CD4-positive, alpha-beta T cell (primary cell): ENCODE results near the gene WDFY4. TPM values are rescaled to one million over a fixed set of nuclear protein-coding genes. Genes with fewer than 3 reads are reported as not detected.

Source experiments
- ATAC-seq: fragments of 200-7000 bp; cut with Tn5 transposase; one replicate; pipeline ENCODE4 v1.10.0; 2022; ENCODE audit warnings: mild to moderate bottlenecking; ENCODE audit not compliant: poor library complexity
- CTCF ChIA-PET: fragments of 350-600 bp; sonication (Branson Sonifier 250); formaldehyde crosslinking; loops from one replicate; lab custom pipeline; 2021; ENCODE audit warnings: antibody characterized with exemption, inconsistent platforms; lab: Charles Lee
- POLR2A ChIA-PET: fragments of 350-600 bp; sonication (Branson Sonifier 250); formaldehyde crosslinking; loops from one replicate; lab custom pipeline; 2021; ENCODE audit warnings: antibody characterized with exemption, inconsistent platforms; lab: Charles Lee
- DNase-seq, 14 experiments: peaks; one replicate each; pipeline ENCODE4 v3.0.0-alpha.2; 2013 to 2020; ENCODE audit warnings: mixed read lengths in 2 of 14
- H3K27ac ChIP-seq, 2 donors: one replicate each; pipeline versions ENCODE4 v1.5.1 to v1.7.0; 2013; ENCODE audit warnings: low read length in 2 of 2, low read depth in 1 of 2, mild to moderate bottlenecking in 1 of 2
- H3K27me3 ChIP-seq, 2 experiments: 1 replicate in 1 of 2; 2 replicates in 1 of 2; pipeline versions ENCODE4 v1.6.1 to v1.7.0; 2013; ENCODE audit warnings: low read length in 2 of 2, control low read depth in 1 of 2, mild to moderate bottlenecking in 1 of 2, moderate library complexity in 1 of 2; ENCODE audit not compliant: insufficient read depth in 2 of 2, control insufficient read depth in 1 of 2
- H3K36me3 ChIP-seq: one replicate; pipeline ENCODE4 v1.6.1; 2013; ENCODE audit warnings: low read length, control low read depth; ENCODE audit not compliant: insufficient read depth
- H3K4me1 ChIP-seq: one replicate; pipeline ENCODE4 v1.6.1; 2013; ENCODE audit warnings: low read length, control low read depth; ENCODE audit not compliant: insufficient read depth
- H3K4me3 ChIP-seq: one replicate; pipeline ENCODE4 v1.5.1; 2013; ENCODE audit warnings: mild to moderate bottlenecking, low read length, moderate library complexity
- H3K9me3 ChIP-seq, 2 experiments: 1 replicate in 1 of 2; 2 replicates in 1 of 2; pipeline versions ENCODE4 v1.6.1 to v1.7.0; 2013; ENCODE audit warnings: low read length in 2 of 2, mild to moderate bottlenecking in 2 of 2, control low read depth in 1 of 2, moderate library complexity in 1 of 2; ENCODE audit not compliant: control insufficient read depth in 1 of 2, insufficient read depth in 1 of 2
- H3K27ac Mint-ChIP-seq: one replicate; pipeline ENCODE4 v1.8.0; 2020; ENCODE audit warnings: mixed read lengths
- H3K27me3 Mint-ChIP-seq: one replicate; pipeline ENCODE4 v1.8.0; 2021; ENCODE audit warnings: mixed read lengths
- H3K36me3 Mint-ChIP-seq: one replicate; pipeline ENCODE4 v1.8.0; 2021; ENCODE audit warnings: low read depth, mixed read lengths
- H3K4me1 Mint-ChIP-seq: one replicate; pipeline ENCODE4 v1.8.0; 2021; ENCODE audit warnings: low read depth, mixed read lengths
- H3K4me3 Mint-ChIP-seq: one replicate; pipeline ENCODE4 v1.8.0; 2020; ENCODE audit warnings: mild to moderate bottlenecking, mixed read lengths
- H3K9me3 Mint-ChIP-seq: one replicate; pipeline ENCODE4 v1.8.0; 2020; ENCODE audit warnings: mixed read lengths
- CTCF ChIP-seq: fragments of 200-600 bp; IDR thresholded peaks from one replicate; pipeline ENCODE4 v1.8.0; 2022; ENCODE audit warnings: antibody characterized with exemption, mild to moderate bottlenecking
- intact Hi-C, 2 experiments: fragments of 100-400 bp; cut with DNase I in 1 of 2; cut with micrococcal nuclease in 1 of 2; formaldehyde crosslinking; loops; one replicate each; pipeline versions ENCODE4 v1.15.1 to v1.9.0; 2023 to 2025; cut with DNase I, micrococcal nuclease
- total RNA-seq, 174 experiments: library from RNA in 2 of 174; stranded (reverse) in 2 of 174; gene quantifications; one replicate each; pipeline ENCODE4 v1.2.3 and lab custom pipeline; 2021 to 2026

Gene WDFY4
- total RNA-seq, 2 experiments from 2014 or later, result 1.3 to 2.5 TPM

DNA sequence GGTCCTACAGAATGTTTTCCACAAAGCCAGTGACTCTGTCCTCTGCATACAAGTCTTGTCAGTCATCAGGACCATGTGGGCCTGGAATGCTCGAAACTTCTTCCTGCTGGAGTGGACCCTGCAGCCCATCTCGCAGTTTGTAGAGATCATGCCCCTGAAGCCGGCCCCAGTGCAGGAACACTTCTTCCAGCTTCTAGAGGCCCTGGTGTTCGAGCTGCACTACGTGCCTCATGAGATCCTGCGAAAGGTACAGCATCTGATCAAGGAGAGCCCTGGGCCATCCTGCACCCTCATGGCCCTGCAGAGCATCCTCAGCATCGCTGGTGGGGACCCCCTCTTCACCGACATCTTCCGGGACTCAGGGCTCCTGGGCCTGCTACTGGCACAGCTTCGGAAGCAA, 46.5 kb downstream of the WDFY4 start:
- ATAC-seq, result no peak
- TF ChIP-seq CTCF, result no peak
- H3K27ac ChIP-seq, result no peak overlapping the region
- H3K4me3 Mint-ChIP-seq, result no peak overlapping the region
- peaks cover 0 to 6% of the 10 kb centered on the region in 2 experiments for H3K9me3 ChIP-seq
- intact Hi-C loops, result no loop called here
- H3K4me1 ChIP-seq, result no peaks in the 10 kb centered on the region
- H3K27me3 ChIP-seq, result no peaks in the 10 kb centered on the region
- no peaks in the 10 kb centered on the region for H3K9me3 Mint-ChIP-seq
- CTCF ChIA-PET, result no interaction called here
- POLR2A ChIA-PET, result no interaction called here
- no peaks in the 10 kb centered on the region for H3K36me3 ChIP-seq
- no peak overlapping the region for H3K27ac Mint-ChIP-seq
- no peaks in the 10 kb centered on the region for H3K36me3 Mint-ChIP-seq
- H3K27me3 Mint-ChIP-seq, result no peaks in the 10 kb centered on the region
- H3K4me1 Mint-ChIP-seq, result no peaks in the 10 kb centered on the region
- H3K4me3 ChIP-seq, result no peak overlapping the region
- no peak for DNase-seq

GRCh38 chr10:48731654-48732053, 47.0 kb downstream of the WDFY4 start:
- no peak for DNase-seq
- no peak overlapping the region for H3K27ac Mint-ChIP-seq
- no peak overlapping the region for H3K4me3 Mint-ChIP-seq
- Histone ChIP-seq H3K27ac (no peak overlapping the region), H3K4me3 (no peak overlapping the region), H3K4me1 (no peaks in the 10 kb centered on the region), H3K36me3 (no peaks in the 10 kb centered on the region), H3K9me3 (peaks cover 0 to 6% of the 10 kb centered on the region in 2 experiments), H3K27me3 (no peaks in the 10 kb centered on the region)
- intact Hi-C loops, result no loop called here
- ChIA-PET POLR2A (no interaction called here), CTCF (no interaction called here)
- H3K27me3 Mint-ChIP-seq, result no peaks in the 10 kb centered on the region
- no peaks in the 10 kb centered on the region for H3K36me3 Mint-ChIP-seq
- no peak for TF ChIP-seq CTCF
- no peaks in the 10 kb centered on the region for H3K4me1 Mint-ChIP-seq
- no peaks in the 10 kb centered on the region for H3K9me3 Mint-ChIP-seq
- ATAC-seq, result no peak

DNA sequence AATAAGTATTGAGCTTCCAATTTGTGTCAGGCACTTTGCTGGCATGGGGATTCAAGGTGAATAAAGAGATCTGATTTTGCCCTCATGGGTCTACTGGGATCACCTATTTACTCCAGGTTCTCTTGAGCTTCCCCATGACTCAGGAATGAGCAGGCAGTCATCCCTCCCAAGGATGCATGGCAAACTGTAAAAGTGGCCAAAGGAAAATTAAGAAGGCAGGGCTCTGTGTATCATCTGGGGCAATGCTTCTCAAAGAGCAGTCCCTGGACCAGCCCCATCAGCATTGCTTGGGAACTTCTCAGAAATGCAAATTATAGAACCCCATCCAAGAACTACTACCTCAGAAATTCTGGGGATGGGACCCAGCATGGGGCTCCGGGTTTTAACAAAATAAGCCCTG, 48.7 kb downstream of the WDFY4 start:
- no peak for TF ChIP-seq CTCF
- ATAC-seq (no peak), DNase-seq (no peak)
- Histone ChIP-seq H3K4me3 (no peak overlapping the region), H3K27ac (no peak overlapping the region), H3K4me1 (no peaks in the 10 kb centered on the region), H3K9me3 (peaks cover 0 to 6% of the 10 kb centered on the region in 2 experiments), H3K27me3 (no peaks in the 10 kb centered on the region), H3K36me3 (no peaks in the 10 kb centered on the region)
- no peaks in the 10 kb centered on the region for H3K9me3 Mint-ChIP-seq
- intact Hi-C loops, result no loop called here
- H3K27ac Mint-ChIP-seq, result no peak overlapping the region
- CTCF ChIA-PET, result no interaction called here
- H3K4me3 Mint-ChIP-seq, result no peak overlapping the region
- H3K4me1 Mint-ChIP-seq, result no peaks in the 10 kb centered on the region
- no peaks in the 10 kb centered on the region for H3K27me3 Mint-ChIP-seq
- H3K36me3 Mint-ChIP-seq, result no peaks in the 10 kb centered on the region
- POLR2A ChIA-PET, result interaction anchor here (0.7 kb wide), 1 partner anchor 1305 kb away, joined by 3 read pairs; no protein-coding TSS in a partner anchor
